GM12891 (cell line): ENCODE measurements around the gene CRB1.

Experiments used
- DNase-seq: peaks from one replicate; pipeline ENCODE4 v3.0.0; 2011; ENCODE audit warnings: low spot score; ENCODE audit not compliant: insufficient read length
- FAIRE-seq: peaks from 2 replicates; lab custom pipeline; 2011; peaks lifted over from hg19 to GRCh38; lab: Jason Lieb, UNC
- PAX5 ChIP-seq: IDR thresholded peaks from 2 replicates; pipeline ENCODE4 v1.6.1; 2011; ENCODE audit warnings: low read length, moderate library complexity, mild to moderate bottlenecking; ENCODE audit not compliant: insufficient read depth, severe bottlenecking
- POLR2A ChIP-seq: IDR thresholded peaks from 2 replicates; pipeline ENCODE4 v1.6.1; 2011; ENCODE audit warnings: low read depth, low read length, control low read depth
- POLR2AphosphoS5 ChIP-seq: IDR thresholded peaks from 2 replicates; pipeline ENCODE4 v1.6.1; 2011; ENCODE audit warnings: low read depth, low read length, control low read depth
- POU2F2 ChIP-seq: IDR thresholded peaks from 2 replicates; pipeline ENCODE4 v1.6.1; 2011; ENCODE audit warnings: low read depth, mild to moderate bottlenecking, control low read depth, low read length, moderate library complexity
- SPI1 ChIP-seq: IDR thresholded peaks from 2 replicates; pipeline ENCODE4 v1.6.1; 2011; ENCODE audit warnings: low read depth, low read length, control low read depth
- TAF1 ChIP-seq: IDR thresholded peaks from 2 replicates; pipeline ENCODE4 v1.6.1; 2011; ENCODE audit warnings: low read depth, low read length, control low read depth

The CRB1 gene

DNA sequence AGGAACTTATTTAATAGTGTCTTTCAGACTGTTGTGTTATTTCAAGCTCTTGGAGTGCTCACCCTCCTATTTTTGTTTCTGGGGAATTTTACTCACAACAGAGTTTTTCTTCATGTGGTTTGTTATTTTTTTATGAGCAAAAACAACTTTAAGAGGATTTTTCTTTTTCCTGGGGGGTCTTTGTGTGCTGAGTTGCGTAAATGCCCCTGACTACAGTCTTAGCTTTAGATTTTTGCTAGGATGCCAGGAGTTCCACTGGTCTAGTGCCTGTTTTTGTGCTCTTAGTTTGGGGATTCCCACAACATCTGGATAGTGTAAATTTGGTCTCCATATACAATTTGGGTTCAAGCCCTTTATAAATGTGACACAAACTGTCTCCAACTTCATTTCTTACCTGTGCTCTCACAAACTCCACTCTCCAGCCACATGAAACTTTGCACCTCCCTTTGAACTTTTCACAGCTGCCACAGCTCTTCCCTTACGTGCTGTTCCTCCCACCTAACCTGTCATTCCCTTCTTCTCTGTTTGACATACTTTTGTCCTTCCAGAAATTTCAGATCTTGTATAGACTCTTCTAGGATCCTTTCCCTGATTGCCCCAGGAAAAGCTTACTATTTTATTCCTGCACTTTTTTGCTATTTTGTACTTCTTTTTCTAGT is 180.2 kb downstream of the CRB1 start:
- FAIRE-seq: no peak

DNA sequence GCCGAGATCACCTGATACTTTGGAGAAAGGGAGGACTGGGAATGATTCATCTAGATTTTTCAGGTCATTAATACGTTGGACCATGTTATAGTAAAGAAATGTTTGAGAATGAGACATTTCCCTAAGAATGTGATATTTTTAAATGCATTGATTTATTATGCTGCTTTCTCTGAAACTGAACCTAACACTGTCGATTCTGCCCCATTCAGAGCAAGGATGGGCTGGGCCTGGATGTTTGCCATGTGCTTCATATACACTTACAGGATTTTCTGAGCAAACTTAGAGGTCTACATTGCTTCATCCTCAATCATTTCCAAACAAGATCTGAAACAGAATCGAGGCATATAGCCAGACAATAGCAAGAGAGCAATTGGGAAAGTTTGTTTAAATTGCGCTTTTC is 183.3 kb downstream of the CRB1 start:
- no peak for TF ChIP-seq POU2F2
- TF ChIP-seq POLR2A: no peak
- no peak for TF ChIP-seq POLR2AphosphoS5
- FAIRE-seq (no peak), DNase-seq (no peak)

More for the DNA sequence above, 180.2 kb downstream of the CRB1 start:
- DNase-seq: no peak
- no peak for TF ChIP-seq SPI1
- no peak for TF ChIP-seq POLR2AphosphoS5
- TF ChIP-seq POU2F2: no peak
- TF ChIP-seq TAF1: no peak
- no peak for TF ChIP-seq POLR2A
- TF ChIP-seq PAX5: no peak

DNA sequence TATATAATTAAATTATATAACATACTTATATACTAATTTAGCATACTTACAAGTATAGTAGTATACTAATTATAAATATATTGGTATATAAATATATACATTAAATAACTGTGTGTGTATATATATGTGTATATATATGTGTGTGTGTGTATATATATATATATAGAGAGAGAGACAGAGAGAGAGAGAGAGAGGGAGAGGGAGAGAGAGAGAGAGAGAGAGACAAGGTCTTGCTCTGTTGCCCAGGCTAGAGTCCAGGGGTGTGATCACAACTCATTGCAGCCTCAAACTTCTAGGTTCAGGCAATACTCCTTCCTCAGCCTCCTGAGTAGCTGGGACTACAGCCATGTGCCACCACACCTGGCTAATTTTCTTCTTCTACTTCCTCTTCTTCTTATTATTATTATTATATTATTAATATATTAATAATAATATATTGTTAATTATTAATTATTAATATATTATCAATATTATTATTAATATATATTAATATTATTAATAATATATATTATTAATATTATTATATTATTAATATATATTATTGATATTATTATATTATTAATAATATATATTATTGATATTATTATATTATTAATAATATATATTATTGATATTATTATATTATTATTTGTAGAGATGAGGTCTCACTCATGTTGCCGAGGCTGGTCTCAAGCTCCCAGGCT is 185.5 kb downstream of the CRB1 start:
- no peak for DNase-seq
- TF ChIP-seq POLR2A (no peak), POU2F2 (no peak), PAX5 (no peak), TAF1 (no peak), POLR2AphosphoS5 (no peak), SPI1 (no peak)
- no peak for FAIRE-seq

- no peak for TF ChIP-seq POLR2A
- no peak for TF ChIP-seq TAF1
- TF ChIP-seq SPI1: no peak
- TF ChIP-seq PAX5: no peak
- no peak for TF ChIP-seq POU2F2
- no peak for TF ChIP-seq POLR2AphosphoS5
- no peak for DNase-seq
- FAIRE-seq: no peak
Observed at GRCh38 chr1:197462539-197462938, 194.5 kb downstream of the CRB1 start.

DNA sequence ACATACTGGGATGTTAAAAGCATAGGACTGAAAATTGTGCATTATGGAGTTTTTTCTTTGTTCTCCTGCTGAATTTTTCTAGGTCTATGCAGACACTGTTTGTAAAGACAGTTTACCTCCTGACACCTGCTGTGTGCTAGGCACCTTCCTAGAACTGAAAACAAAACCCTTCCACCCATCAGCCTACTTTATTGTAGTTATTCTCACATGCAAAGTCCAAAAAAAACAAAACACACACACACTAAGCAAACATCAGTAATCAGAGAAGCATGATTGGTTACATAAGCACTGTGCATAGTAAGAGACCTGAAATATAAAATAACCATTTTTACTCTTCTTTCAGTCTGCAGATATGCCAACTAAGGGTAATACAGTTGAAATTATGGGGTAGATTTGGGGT is 195.1 kb downstream of the CRB1 start:
- FAIRE-seq: no peak
- no peak for DNase-seq
- TF ChIP-seq PAX5: no peak
- TF ChIP-seq POLR2AphosphoS5: no peak
- no peak for TF ChIP-seq POLR2A
- TF ChIP-seq TAF1: no peak
- TF ChIP-seq POU2F2: no peak
- TF ChIP-seq SPI1: no peak

DNA sequence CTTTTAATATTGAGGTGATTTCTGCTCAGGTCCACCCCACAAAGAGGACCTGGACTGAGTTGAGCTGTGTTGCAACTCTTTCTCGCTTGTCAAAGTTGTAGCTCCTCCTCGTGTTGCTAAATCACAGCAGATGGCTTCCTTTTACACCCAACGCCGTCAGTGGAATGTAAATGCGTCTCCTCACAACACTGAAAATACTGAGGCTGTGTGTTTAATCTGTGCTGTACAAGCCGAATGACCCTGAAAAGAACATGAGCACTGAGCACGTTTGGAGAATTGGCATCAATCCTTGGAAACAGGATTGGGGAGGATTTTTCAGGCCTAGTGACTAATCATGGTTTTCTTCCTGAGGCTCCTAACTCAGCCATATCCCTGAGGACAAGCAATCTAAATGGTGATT is 196.0 kb downstream of the CRB1 start:
- TF ChIP-seq POLR2A: no peak
- no peak for TF ChIP-seq POU2F2
- TF ChIP-seq TAF1: no peak
- TF ChIP-seq PAX5: no peak
- no peak for TF ChIP-seq SPI1
- TF ChIP-seq POLR2AphosphoS5: no peak
- DNase-seq (no peak), FAIRE-seq (no peak)

GRCh38 chr1:197465528-197466327 is 197.7 kb downstream of the CRB1 start:
- DNase-seq (no peak), FAIRE-seq (no peak)
- TF ChIP-seq SPI1 (no peak), POU2F2 (no peak)

DNA sequence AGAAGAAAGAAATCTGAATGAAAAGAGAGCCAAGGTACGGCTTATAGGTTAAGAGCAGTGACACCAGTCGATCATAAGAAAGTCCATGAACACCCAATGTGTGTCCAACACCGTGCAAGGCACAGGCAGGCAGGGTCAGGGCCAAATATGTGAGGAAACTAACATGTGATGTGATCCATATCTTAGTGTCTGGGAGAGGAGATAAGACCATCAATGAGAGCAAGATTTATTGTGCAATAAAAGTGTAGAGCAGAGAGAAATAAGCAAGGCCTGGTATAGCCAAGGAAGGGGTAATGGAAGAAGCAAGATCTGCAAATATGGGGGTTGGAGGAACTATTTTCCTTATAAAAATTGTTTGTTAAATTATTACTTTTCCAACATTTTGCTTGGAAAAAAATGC is 198.8 kb downstream of the CRB1 start:
- FAIRE-seq: no peak
- TF ChIP-seq POLR2AphosphoS5 (no peak), POLR2A (no peak), PAX5 (no peak), SPI1 (no peak), POU2F2 (no peak), TAF1 (no peak)

DNA sequence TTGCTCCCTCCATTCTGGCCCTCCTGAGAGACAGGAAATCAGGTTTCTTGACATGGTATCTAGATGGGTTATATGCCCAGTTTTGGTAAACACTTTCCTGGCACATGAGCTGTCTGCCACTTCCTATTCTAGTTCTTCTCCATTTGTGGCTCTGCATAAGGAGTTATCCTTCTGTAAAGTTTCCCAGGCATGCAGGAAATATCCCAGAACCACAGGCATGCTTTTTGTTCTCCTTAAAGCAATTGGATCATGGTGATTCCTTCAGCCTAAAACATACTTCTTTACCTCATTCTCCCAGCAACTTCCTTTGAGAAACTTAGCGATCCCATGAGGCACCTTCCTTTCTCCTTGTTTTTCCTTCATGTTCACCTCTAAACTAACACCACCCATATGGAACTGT is 199.8 kb downstream of the CRB1 start:
- TF ChIP-seq POU2F2 (no peak), PAX5 (no peak), POLR2AphosphoS5 (no peak), POLR2A (no peak), TAF1 (no peak), SPI1 (no peak)
- FAIRE-seq (no peak), DNase-seq (no peak)

More for the DNA sequence above, 198.8 kb downstream of the CRB1 start:
- no peak for DNase-seq
